Transverse colon (tissue), 3 donors: ENCODE results near the gene MYF5.

Experiments used
- CTCF ChIP-seq, 5 experiments: fragments of 200-600 bp in 3 of 5; fragments of 450-650 bp in 2 of 5; sonication (generic) in 3 of 5; IDR thresholded peaks; 1 replicate in 2 of 5; 2 replicates in 3 of 5; pipeline ENCODE4 v1.5.1; 2016 to 2017; ENCODE audit warnings: antibody characterized with exemption in 5 of 5, inconsistent platforms in 3 of 5, mild to moderate bottlenecking in 2 of 5, moderate library complexity in 1 of 5
- EP300 ChIP-seq: sonication (generic); formaldehyde crosslinking; IDR thresholded peaks from one replicate; pipeline ENCODE4 v1.6.1; 2017; ENCODE audit warnings: antibody characterized with exemption, low read depth

GRCh38 chr12:80717856-80718255 lies 1.1 kb downstream of the MYF5 start:
- TF ChIP-seq CTCF (IDR thresholded peaks at IDR 0.05) = no peak
- TF ChIP-seq EP300 = no peak
